Right lobe of liver (tissue), 6 donors: ENCODE results near the gene DMAC2L. TPM values are rescaled to one million over a fixed set of nuclear protein-coding genes. Genes with fewer than 3 reads are reported as not detected.

Experiments used
- ATAC-seq, 4 donors: fragments of 200-7000 bp; cut with Tn5 transposase; one replicate each; pipeline ENCODE4 v1.9.1; 2020; ENCODE audit warnings: mild to moderate bottlenecking in 4 of 4, moderate library complexity in 4 of 4
- DNase-seq, 3 donors: peaks; one replicate each; pipeline ENCODE4 v3.0.0-alpha.2; 2020
- H3K27ac ChIP-seq, 3 donors: fragments of 200-600 bp; one replicate each; pipeline ENCODE4 v1.8.0; 2022
- H3K27me3 ChIP-seq, 2 donors: fragments of 200-600 bp; one replicate each; pipeline ENCODE4 v1.8.0; 2022
- H3K36me3 ChIP-seq, 4 donors: fragments of 200-600 bp; sonication (generic) in 1 of 4; one replicate each; pipeline versions ENCODE4 v1.5.1 to v1.8.0; 2017 to 2022; ENCODE audit warnings: control low read depth in 1 of 4
- H3K4me1 ChIP-seq, 4 donors: fragments of 200-600 bp; sonication (generic) in 1 of 4; one replicate each; pipeline versions ENCODE4 v1.5.1 to v1.8.0; 2017 to 2022; ENCODE audit warnings: control low read depth in 1 of 4
- H3K4me3 ChIP-seq, 3 donors: fragments of 200-600 bp; one replicate each; pipeline ENCODE4 v1.8.0; 2022
- H3K9me3 ChIP-seq, 4 donors: fragments of 200-600 bp; sonication (generic) in 1 of 4; one replicate each; pipeline versions ENCODE4 v1.5.1 to v1.8.0; 2017 to 2022; ENCODE audit warnings: control low read depth in 1 of 4
- POLR2A ChIP-seq: fragments of 450-650 bp; IDR thresholded peaks from one replicate; pipeline ENCODE4 v1.6.1; 2017; ENCODE audit warnings: antibody characterized with exemption, mild to moderate bottlenecking
- WGBS: methylation state at CpG from one replicate; pipeline ENCODE4 v1.1.6; 2018; ENCODE audit warnings: low coverage, low lambda C conversion rate; ENCODE audit not compliant: insufficient coverage; ENCODE audit errors: missing lambda C conversion rate; 5-methylcytosine and 5-hydroxymethylcytosine counted together
- intact Hi-C, 2 donors: fragments of 100-400 bp; cut with DNase I; formaldehyde crosslinking; loops; one replicate each; pipeline versions ENCODE4 v1.11.2 to v1.14.1; 2022
- total RNA-seq, 6 experiments: library from RNA; depleted of rRNA in 2 of 6; stranded (reverse); fragments of >200 nt in 2 of 6; fragmentation: NEBNext Ultra II Directional in 3 of 6; extraction: Animal tissue kit (Norgen Biotek cat#: 25700) in 3 of 6; gene quantifications; one replicate each; pipeline versions ENCODE4 v1.1.0 to v1.2.4, GENCODE V29; 2016 to 2023
- TF ChIP-seq, protein P1 (sequence below), 4 donors: fragments of 200-600 bp in 3 of 4; fragments of 450-650 bp in 1 of 4; IDR thresholded peaks; one replicate each; pipeline versions ENCODE4 v1.5.1 to v1.8.0; 2016 to 2022; ENCODE audit warnings: antibody characterized with exemption in 4 of 4, mild to moderate bottlenecking in 2 of 4
- donor health status: DM: no; HTN: yes; CAD: no.
- donor health status: DM: no; HTN: no; CAD: no.
- donor health status: DM: no; HTN: no; CAD: no.
- donor health status: DM: no; HTN: yes; CAD: no.
- donor health status: DM: no; HTN: yes; CAD: no.

DMAC2L gene
- total RNA-seq, 6 experiments from 2014 or later, result 4.1 to 10.9 (median 7.1) TPM

DNA sequence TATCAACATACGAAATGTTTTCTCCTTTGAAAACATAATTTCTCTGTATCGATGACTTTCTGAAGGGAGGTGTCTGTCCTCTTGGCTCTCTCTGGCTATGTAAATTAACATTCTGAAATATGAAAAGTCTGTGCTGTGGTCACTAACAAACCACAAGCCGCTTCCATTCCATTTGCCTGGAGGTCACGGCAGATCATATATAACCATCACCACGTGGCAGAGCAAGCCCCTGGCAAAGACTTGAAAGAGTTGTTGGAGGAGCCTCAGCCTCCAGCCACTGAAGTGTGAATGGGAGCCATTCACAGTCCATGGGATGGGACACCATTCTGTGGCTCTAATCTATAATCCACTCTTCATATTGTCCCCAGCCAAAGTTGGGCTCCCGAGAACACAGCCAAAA is 45.0 kb downstream of the DMAC2L start:
- TF ChIP-seq, protein P1, sequence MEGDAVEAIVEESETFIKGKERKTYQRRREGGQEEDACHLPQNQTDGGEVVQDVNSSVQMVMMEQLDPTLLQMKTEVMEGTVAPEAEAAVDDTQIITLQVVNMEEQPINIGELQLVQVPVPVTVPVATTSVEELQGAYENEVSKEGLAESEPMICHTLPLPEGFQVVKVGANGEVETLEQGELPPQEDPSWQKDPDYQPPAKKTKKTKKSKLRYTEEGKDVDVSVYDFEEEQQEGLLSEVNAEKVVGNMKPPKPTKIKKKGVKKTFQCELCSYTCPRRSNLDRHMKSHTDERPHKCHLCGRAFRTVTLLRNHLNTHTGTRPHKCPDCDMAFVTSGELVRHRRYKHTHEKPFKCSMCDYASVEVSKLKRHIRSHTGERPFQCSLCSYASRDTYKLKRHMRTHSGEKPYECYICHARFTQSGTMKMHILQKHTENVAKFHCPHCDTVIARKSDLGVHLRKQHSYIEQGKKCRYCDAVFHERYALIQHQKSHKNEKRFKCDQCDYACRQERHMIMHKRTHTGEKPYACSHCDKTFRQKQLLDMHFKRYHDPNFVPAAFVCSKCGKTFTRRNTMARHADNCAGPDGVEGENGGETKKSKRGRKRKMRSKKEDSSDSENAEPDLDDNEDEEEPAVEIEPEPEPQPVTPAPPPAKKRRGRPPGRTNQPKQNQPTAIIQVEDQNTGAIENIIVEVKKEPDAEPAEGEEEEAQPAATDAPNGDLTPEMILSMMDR (IDR thresholded peaks at IDR 0.05), result no peak
- DNase-seq, result peak in 1 of 3 donors; percentile 16
- no peaks in the 10 kb centered on the region for H3K27me3 ChIP-seq
- H3K36me3 ChIP-seq, result no peaks in the 10 kb centered on the region
- no peak overlapping the region for H3K27ac ChIP-seq
- WGBS, result 53% methylated on average over 3 of the region's 6 CpGs
- H3K9me3 ChIP-seq, result no peaks in the 10 kb centered on the region
- H3K4me1 ChIP-seq, result peaks cover 0 to 5% (median 0%) of the 10 kb centered on the region in 4 donors
- H3K4me3 ChIP-seq, result no peak overlapping the region
- intact Hi-C loops, result no loop called here
- ATAC-seq, result no peak

DNA sequence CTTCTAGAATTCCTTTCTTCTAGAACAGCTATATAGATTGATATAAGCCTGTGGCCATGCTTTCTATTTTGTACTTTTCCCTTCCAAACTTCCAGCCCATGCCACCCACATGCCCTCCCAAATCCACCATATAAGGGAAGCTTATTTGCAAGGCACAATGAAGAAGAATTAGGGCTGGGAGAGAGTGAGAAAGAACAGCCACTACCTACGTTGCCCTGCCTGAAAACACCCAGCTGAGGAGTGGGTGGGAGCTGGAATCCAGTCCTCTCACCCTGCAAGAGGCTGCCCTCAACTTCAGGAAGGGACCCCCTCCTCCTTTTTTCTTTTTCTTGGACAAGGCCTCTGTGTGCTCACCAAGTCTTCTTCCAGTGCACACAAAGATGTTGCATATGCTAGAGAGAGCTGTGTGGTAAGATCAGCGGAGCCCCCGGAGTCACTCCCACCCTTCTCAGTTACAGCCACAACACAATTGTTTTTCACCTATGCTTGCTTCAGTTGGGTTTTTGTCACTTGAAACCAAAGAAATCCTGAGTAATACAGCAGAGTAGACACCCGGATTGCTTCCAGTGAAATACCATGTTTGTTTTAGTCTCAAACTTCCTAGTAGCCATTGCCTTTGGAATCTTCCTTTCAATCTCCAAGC is 45.8 kb downstream of the DMAC2L start:
- intact Hi-C loops, result no loop called here
- no peaks in the 10 kb centered on the region for H3K9me3 ChIP-seq

DNA sequence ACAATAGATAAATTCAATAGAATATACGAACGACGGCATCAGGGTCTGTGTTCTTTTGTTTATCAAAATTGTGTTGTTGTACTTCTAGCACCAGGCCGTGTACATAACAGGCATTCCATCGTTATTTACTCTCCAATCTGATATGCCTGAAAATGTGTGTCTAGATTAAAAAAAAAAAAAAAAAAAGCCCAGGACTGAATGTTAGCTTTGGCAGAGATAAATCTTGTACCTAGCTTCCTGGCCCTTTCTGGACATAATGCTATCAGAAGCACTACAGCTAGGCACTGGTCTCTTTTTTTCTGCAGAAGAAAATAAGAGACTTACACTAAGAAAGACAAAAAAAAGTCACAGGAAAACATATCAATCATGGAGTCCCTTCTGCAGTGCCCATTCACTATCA is 47.5 kb downstream of the DMAC2L start:
- DNase-seq (peak in 1 of 3 donors; percentile 2), ATAC-seq (peak; percentile 52 to 70 (median 68))
- WGBS, result 21% methylated on average over 5 of the region's 5 CpGs
- H3K4me3 ChIP-seq, result no peak overlapping the region
- intact Hi-C loops, result no loop called here
- H3K4me1 ChIP-seq, result peaks cover 0 to 16% (median 5%) of the 10 kb centered on the region in 4 donors
- no peaks in the 10 kb centered on the region for H3K27me3 ChIP-seq
- no peaks in the 10 kb centered on the region for H3K36me3 ChIP-seq
- TF ChIP-seq POLR2A, result no peak
- TF ChIP-seq, protein P1 (IDR thresholded peaks at IDR 0.05), result no peak
- H3K27ac ChIP-seq, result no peak overlapping the region
- H3K9me3 ChIP-seq, result no peaks in the 10 kb centered on the region

More for the DNA sequence above, 45.8 kb downstream of the DMAC2L start:
- Histone ChIP-seq H3K27me3 (no peaks in the 10 kb centered on the region), H3K4me1 (peaks cover 0 to 5% (median 0%) of the 10 kb centered on the region in 4 donors), H3K36me3 (no peaks in the 10 kb centered on the region), H3K4me3 (no peak overlapping the region), H3K27ac (no peak overlapping the region)
- ATAC-seq (no peak), DNase-seq (peak in 1 of 3 donors; percentile 14)
- TF ChIP-seq, protein P1 (IDR thresholded peaks at IDR 0.05), result no peak
- 96% methylated on average over 4 of the region's 4 CpGs for WGBS

DNA sequence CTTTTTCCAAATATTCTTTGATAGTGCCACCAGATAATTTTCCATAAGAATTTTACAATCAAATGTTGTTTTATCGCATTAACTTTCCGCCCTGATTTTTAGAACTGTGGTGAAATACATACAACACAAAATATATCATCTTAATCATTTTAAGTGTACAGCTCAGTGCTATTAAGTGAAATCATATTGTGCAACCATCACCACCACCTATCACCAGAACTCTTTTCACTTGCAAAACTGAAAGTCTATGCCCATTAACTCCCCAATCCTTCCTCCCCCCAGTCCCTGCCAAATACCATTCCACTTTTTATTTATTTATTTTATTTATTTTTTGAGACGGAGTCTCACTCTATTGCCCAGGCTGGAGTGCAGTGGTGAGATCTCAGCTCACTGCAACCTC is 48.0 kb downstream of the DMAC2L start:
- Histone ChIP-seq H3K27me3 (no peaks in the 10 kb centered on the region), H3K4me3 (no peak overlapping the region), H3K9me3 (no peaks in the 10 kb centered on the region), H3K4me1 (peaks cover 0 to 21% (median 8%) of the 10 kb centered on the region in 4 donors), H3K27ac (no peak overlapping the region), H3K36me3 (no peaks in the 10 kb centered on the region)
- DNase-seq, result no peak
- TF ChIP-seq, protein P1 (IDR thresholded peaks at IDR 0.05), result no peak
- no peak for TF ChIP-seq POLR2A
- no peak for ATAC-seq
- 92% methylated on average over 3 of the region's 3 CpGs for WGBS
- intact Hi-C loops, result no loop called here
